ENCODE measurements around the gene FAM186B.

FAM186B gene

DNA sequence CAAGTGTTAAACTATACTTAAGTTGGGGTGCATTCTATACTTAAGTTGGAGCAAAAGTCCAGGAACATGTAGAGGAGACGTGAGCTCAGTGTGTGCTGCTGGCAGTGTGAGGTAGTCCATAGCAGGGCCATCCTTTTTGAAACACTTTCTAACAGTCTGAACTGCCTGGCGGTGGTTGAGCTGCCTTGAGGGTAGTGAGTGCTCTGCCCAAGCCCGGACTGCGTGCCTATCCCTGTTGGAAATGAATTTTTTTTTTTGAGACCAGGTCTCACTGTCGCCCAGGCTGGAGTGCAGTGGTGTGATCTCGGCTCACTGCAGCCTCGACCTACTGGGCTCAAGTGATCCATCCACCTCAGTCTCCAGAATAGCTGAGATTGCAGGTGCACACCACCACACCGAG, 52.5 kb downstream of the FAM186B start:
- Histone ChIP-seq H3K4me1 (ENCODE audit: low read length) (no peaks in the 10 kb centered on the region), H3K36me3 (replicated peaks; ENCODE audit: low read depth, low read length) (no peaks in the 10 kb centered on the region), H2AFZ (ENCODE audit: low read depth, low read length) (no peak overlapping the region), H3K27ac (ENCODE audit: low read length) (no peak overlapping the region), H3K4me2 (ENCODE audit: low read length) (no peak overlapping the region), H3K27me3 (ENCODE audit: low read depth, low read length) (no peaks in the 10 kb centered on the region), H3K79me2 (ENCODE audit: low read length) (no peaks in the 10 kb centered on the region), H4K20me1 (ENCODE audit: insufficient read depth, low read length) (no peaks in the 10 kb centered on the region), H3K9me3 (ENCODE audit: insufficient read depth, low read length) (no peaks in the 10 kb centered on the region), H3K4me3 (ENCODE audit: low read length) (no peak overlapping the region), H3K9ac (ENCODE audit: low read length) (no peak overlapping the region)
- TF ChIP-seq EZH2phosphoT487 (IDR thresholded peaks at IDR 0.05; ENCODE audit: low read depth), result no peak
- TF ChIP-seq, protein P1, sequence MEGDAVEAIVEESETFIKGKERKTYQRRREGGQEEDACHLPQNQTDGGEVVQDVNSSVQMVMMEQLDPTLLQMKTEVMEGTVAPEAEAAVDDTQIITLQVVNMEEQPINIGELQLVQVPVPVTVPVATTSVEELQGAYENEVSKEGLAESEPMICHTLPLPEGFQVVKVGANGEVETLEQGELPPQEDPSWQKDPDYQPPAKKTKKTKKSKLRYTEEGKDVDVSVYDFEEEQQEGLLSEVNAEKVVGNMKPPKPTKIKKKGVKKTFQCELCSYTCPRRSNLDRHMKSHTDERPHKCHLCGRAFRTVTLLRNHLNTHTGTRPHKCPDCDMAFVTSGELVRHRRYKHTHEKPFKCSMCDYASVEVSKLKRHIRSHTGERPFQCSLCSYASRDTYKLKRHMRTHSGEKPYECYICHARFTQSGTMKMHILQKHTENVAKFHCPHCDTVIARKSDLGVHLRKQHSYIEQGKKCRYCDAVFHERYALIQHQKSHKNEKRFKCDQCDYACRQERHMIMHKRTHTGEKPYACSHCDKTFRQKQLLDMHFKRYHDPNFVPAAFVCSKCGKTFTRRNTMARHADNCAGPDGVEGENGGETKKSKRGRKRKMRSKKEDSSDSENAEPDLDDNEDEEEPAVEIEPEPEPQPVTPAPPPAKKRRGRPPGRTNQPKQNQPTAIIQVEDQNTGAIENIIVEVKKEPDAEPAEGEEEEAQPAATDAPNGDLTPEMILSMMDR (IDR thresholded peaks at IDR 0.05; ENCODE audit: low read depth, low read length), result no peak

DNA sequence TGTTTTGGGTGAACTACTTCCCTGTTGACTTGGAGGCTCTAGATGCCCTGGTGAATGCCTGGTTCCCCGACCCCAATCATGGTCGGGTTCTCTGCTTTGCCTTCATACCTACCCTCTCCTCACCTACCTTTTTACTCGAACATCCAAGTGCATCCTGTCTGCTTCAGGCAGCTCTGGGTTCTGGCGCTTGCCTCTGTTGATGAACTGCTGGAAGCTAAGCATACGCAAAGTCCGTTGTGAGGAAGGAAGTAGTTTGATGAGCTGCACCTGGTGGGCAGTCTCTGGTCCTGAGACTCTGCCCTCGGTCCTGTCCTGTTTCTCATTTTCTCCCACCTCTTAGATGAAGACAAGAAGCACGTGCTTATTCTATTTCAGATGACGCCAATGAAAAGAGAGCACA, 53.0 kb downstream of the FAM186B start:
- H3K36me3 ChIP-seq (replicated peaks; ENCODE audit: low read depth, low read length), result no peaks in the 10 kb centered on the region
- H3K9me3 ChIP-seq (ENCODE audit: insufficient read depth, low read length), result no peaks in the 10 kb centered on the region
- H3K27me3 ChIP-seq (ENCODE audit: low read depth, low read length), result no peaks in the 10 kb centered on the region
- no peak overlapping the region for H3K4me2 ChIP-seq (ENCODE audit: low read length)
- no peak overlapping the region for H3K9ac ChIP-seq (ENCODE audit: low read length)
- no peak overlapping the region for H2AFZ ChIP-seq (ENCODE audit: low read depth, low read length)
- no peak overlapping the region for H3K4me3 ChIP-seq (ENCODE audit: low read length)
- no peak overlapping the region for H3K27ac ChIP-seq (ENCODE audit: low read length)
- TF ChIP-seq, protein P1 (IDR thresholded peaks at IDR 0.05; ENCODE audit: low read depth, low read length), result no peak
- no peak for TF ChIP-seq EZH2phosphoT487 (IDR thresholded peaks at IDR 0.05; ENCODE audit: low read depth)
- H4K20me1 ChIP-seq (ENCODE audit: insufficient read depth, low read length), result no peaks in the 10 kb centered on the region
- no peaks in the 10 kb centered on the region for H3K4me1 ChIP-seq (ENCODE audit: low read length)
- H3K79me2 ChIP-seq (ENCODE audit: low read length), result no peaks in the 10 kb centered on the region

DNA sequence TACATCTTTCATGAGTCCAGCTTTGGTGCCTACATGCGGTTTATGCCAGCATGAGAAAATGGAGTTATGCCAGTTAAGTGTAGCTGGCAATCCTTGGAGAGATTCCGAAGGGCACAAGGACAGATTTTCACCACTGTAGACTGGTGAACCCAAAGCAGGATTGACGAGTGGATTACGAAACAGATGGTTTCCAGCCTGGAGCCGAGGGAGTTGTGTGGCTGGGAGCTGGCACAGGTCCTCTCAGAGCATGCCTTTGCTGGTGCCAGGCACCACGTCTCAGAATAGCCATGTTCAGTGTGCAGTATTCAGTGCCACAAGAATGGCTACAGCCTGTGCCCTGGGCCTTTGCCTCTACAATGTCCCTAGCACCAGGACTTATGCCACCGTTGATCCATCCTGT, 53.4 kb downstream of the FAM186B start:
- Histone ChIP-seq H3K4me2 (ENCODE audit: low read length) (no peak overlapping the region), H4K20me1 (ENCODE audit: insufficient read depth, low read length) (no peaks in the 10 kb centered on the region), H3K27me3 (ENCODE audit: low read depth, low read length) (no peaks in the 10 kb centered on the region), H3K27ac (ENCODE audit: low read length) (no peak overlapping the region), H2AFZ (ENCODE audit: low read depth, low read length) (no peak overlapping the region), H3K4me1 (ENCODE audit: low read length) (no peaks in the 10 kb centered on the region), H3K4me3 (ENCODE audit: low read length) (no peak overlapping the region), H3K9me3 (ENCODE audit: insufficient read depth, low read length) (no peaks in the 10 kb centered on the region), H3K79me2 (ENCODE audit: low read length) (no peaks in the 10 kb centered on the region), H3K9ac (ENCODE audit: low read length) (no peak overlapping the region), H3K36me3 (replicated peaks; ENCODE audit: low read depth, low read length) (no peaks in the 10 kb centered on the region)
- TF ChIP-seq, protein P1 (IDR thresholded peaks at IDR 0.05; ENCODE audit: low read depth, low read length), result no peak
- TF ChIP-seq EZH2phosphoT487 (IDR thresholded peaks at IDR 0.05; ENCODE audit: low read depth), result no peak

DNA sequence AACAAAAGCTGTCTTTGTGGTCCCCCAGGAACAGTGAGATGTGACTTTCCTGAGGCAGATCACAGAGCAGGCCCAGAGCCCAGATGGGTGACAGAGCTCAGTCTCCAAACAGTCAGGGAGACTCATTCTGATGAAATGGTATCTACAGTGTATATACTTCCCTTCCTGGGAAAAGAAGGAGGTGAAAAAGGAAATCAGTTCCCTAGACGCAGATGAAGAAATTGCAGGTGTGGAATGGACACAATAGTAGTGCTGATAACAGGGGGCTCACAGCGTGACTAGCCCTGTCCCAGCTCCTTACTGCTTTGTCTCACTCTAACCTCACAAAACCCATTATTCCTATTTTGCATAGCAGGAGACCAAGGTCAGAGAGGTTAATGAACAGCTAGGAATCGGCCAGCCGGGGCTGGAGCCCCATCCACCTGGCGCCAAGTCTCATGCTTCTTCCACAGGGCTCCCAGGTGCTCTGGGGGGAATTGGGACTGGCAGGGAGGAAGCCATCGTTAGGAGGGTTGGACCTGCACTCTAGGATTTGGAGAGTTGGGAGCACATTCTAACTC, 54.7 kb downstream of the FAM186B start:
- H3K27ac ChIP-seq (ENCODE audit: low read length), result no peak overlapping the region
- 0 out of 2 replicates have a peak, but pooled peaks cover 2% of the 10 kb centered on the region for H3K27me3 ChIP-seq (ENCODE audit: low read depth, low read length)
- TF ChIP-seq, protein P1 (IDR thresholded peaks at IDR 0.05; ENCODE audit: low read depth, low read length), result no peak
- no peak for TF ChIP-seq EZH2phosphoT487 (IDR thresholded peaks at IDR 0.05; ENCODE audit: low read depth)
- H3K4me3 ChIP-seq (ENCODE audit: low read length), result no peak overlapping the region
- H3K4me2 ChIP-seq (ENCODE audit: low read length), result no peak overlapping the region
- no peaks in the 10 kb centered on the region for H3K4me1 ChIP-seq (ENCODE audit: low read length)
- H3K79me2 ChIP-seq (ENCODE audit: low read length), result no peaks in the 10 kb centered on the region
- no peaks in the 10 kb centered on the region for H3K36me3 ChIP-seq (replicated peaks; ENCODE audit: low read depth, low read length)
- no peaks in the 10 kb centered on the region for H3K9me3 ChIP-seq (ENCODE audit: insufficient read depth, low read length)
- no peaks in the 10 kb centered on the region for H4K20me1 ChIP-seq (ENCODE audit: insufficient read depth, low read length)
- H3K9ac ChIP-seq (ENCODE audit: low read length), result no peak overlapping the region
- no peak overlapping the region for H2AFZ ChIP-seq (ENCODE audit: low read depth, low read length)
